H9 (cell line): ENCODE measurements around the gene C16orf78. TPM values are rescaled to one million over a fixed set of nuclear protein-coding genes. Genes with fewer than 3 reads are reported as not detected.
A peak's percentile ranks its signal among the peaks of the same experiment; 100 is the strongest.

Source experiments
- DNase-seq: peaks from one replicate; pipeline ENCODE4 v3.0.0-alpha.2; 2017
- H2AFZ ChIP-seq: one replicate; pipeline ENCODE4 v1.6.1; 2013; ENCODE audit warnings: mild to moderate bottlenecking, low read length, control low read depth, moderate library complexity
- H2AK5ac ChIP-seq: 2 replicates; pipeline ENCODE4 v1.6.1; 2013; ENCODE audit warnings: low read length, control low read depth, mixed read lengths; ENCODE audit not compliant: insufficient read length
- H2BK120ac ChIP-seq: one replicate; pipeline ENCODE4 v1.6.1; 2013; ENCODE audit warnings: low read depth, mild to moderate bottlenecking, low read length, control low read depth, inconsistent platforms; ENCODE audit not compliant: poor library complexity, severe bottlenecking
- H2BK12ac ChIP-seq: 2 replicates; pipeline ENCODE4 v1.6.1; 2013; ENCODE audit warnings: low read length, control low read depth, mixed read lengths, low read depth; ENCODE audit not compliant: insufficient read length
- H2BK15ac ChIP-seq: 2 replicates; pipeline ENCODE4 v1.6.1; 2013; ENCODE audit warnings: low read depth, low read length, control low read depth
- H2BK20ac ChIP-seq: one replicate; pipeline ENCODE4 v1.6.1; 2013; ENCODE audit warnings: low read depth, mild to moderate bottlenecking, low read length, control low read depth, inconsistent platforms; ENCODE audit not compliant: poor library complexity, severe bottlenecking
- H2BK5ac ChIP-seq: 2 replicates; pipeline ENCODE4 v1.6.1; 2013; ENCODE audit warnings: low read length, control low read depth, mixed read lengths; ENCODE audit not compliant: insufficient read length
- H3K14ac ChIP-seq: 2 replicates; pipeline ENCODE4 v1.6.1; 2013; ENCODE audit warnings: low read length, control low read depth; ENCODE audit not compliant: insufficient read depth
- H3K18ac ChIP-seq: 2 replicates; pipeline ENCODE4 v1.6.1; 2013; ENCODE audit warnings: low read depth, mild to moderate bottlenecking, mixed read lengths, low read length, control low read depth; ENCODE audit not compliant: insufficient read length
- H3K23ac ChIP-seq: 2 replicates; pipeline ENCODE4 v1.6.1; 2013; ENCODE audit warnings: low read length, control low read depth, mixed read lengths, low read depth; ENCODE audit not compliant: insufficient read length
- H3K23me2 ChIP-seq: 2 replicates; pipeline ENCODE4 v1.6.1; 2013; ENCODE audit warnings: low read depth, mild to moderate bottlenecking, mixed read lengths, low read length, control low read depth; ENCODE audit not compliant: insufficient read length, poor library complexity, severe bottlenecking
- H3K27ac ChIP-seq: 2 replicates; pipeline ENCODE4 v1.5.1; 2013; ENCODE audit warnings: low read length, control low read depth, mixed read lengths, low read depth; ENCODE audit not compliant: insufficient read length
- H3K27me3 ChIP-seq: 2 replicates; pipeline ENCODE4 v1.6.1; 2013; ENCODE audit warnings: low read length, control low read depth, inconsistent platforms; ENCODE audit not compliant: insufficient read depth
- H3K4ac ChIP-seq: 2 replicates; pipeline ENCODE4 v1.6.1; 2013; ENCODE audit warnings: low read depth, mild to moderate bottlenecking, control low read depth, inconsistent platforms, low read length, moderate library complexity
- H3K4me1 ChIP-seq: 2 replicates; pipeline ENCODE4 v1.6.1; 2013; ENCODE audit warnings: low read length, control low read depth, inconsistent platforms; ENCODE audit not compliant: insufficient read depth
- H3K4me2 ChIP-seq: 2 replicates; pipeline ENCODE4 v1.6.1; 2013; ENCODE audit warnings: low read length, control low read depth, mixed read lengths; ENCODE audit not compliant: insufficient read length, insufficient read depth
- H3K56ac ChIP-seq: 2 replicates; pipeline ENCODE4 v1.6.1; 2013; ENCODE audit warnings: low read depth, mild to moderate bottlenecking, mixed read lengths, low read length, control low read depth; ENCODE audit not compliant: insufficient read length
- H3K79me1 ChIP-seq: 2 replicates; pipeline ENCODE4 v1.6.1; 2013; ENCODE audit warnings: low read depth, mild to moderate bottlenecking, moderate library complexity, low read length, control low read depth, inconsistent platforms; ENCODE audit not compliant: insufficient read depth, poor library complexity, severe bottlenecking
- H3K79me2 ChIP-seq: 2 replicates; pipeline ENCODE4 v1.6.1; 2013; ENCODE audit warnings: low read length, control low read depth, inconsistent platforms; ENCODE audit not compliant: insufficient read depth
- H3K9ac ChIP-seq: 2 replicates; pipeline ENCODE4 v1.6.1; 2013; ENCODE audit warnings: low read length, control low read depth, mixed read lengths; ENCODE audit not compliant: insufficient read length; ENCODE audit errors: extremely low read depth
- H3K9me3 ChIP-seq: one replicate; pipeline ENCODE4 v1.6.1; 2013; ENCODE audit warnings: low read depth, low read length, inconsistent platforms; ENCODE audit not compliant: control insufficient read depth
- H3T11ph ChIP-seq: one replicate; pipeline ENCODE4 v1.6.1; 2013; ENCODE audit warnings: mild to moderate bottlenecking, low read length, control low read depth, inconsistent platforms
- H4K20me1 ChIP-seq: one replicate; pipeline ENCODE4 v1.6.1; 2013; ENCODE audit not compliant: control insufficient read depth, insufficient read length, insufficient read depth
- H4K5ac ChIP-seq: 2 replicates; pipeline ENCODE4 v1.6.1; 2013; ENCODE audit warnings: low read depth, mild to moderate bottlenecking, mixed read lengths, low read length, control low read depth; ENCODE audit not compliant: insufficient read length
- H4K8ac ChIP-seq: replicated peaks from 2 replicates; pipeline ENCODE4 v1.6.1; 2013; ENCODE audit warnings: low read length, control low read depth, mixed read lengths, low read depth; ENCODE audit not compliant: insufficient read length
- H4K91ac ChIP-seq: 2 replicates; pipeline ENCODE4 v1.6.1; 2013; ENCODE audit warnings: low read depth, mild to moderate bottlenecking, moderate library complexity, mixed read lengths, low read length, control low read depth; ENCODE audit not compliant: insufficient read length
- H3K27ac Mint-ChIP-seq, 3 experiments: 2 replicates in 2 of 3; 3 replicates in 1 of 3; pipeline ENCODE4 v1.8.0; 2020 to 2021; ENCODE audit warnings: mixed read lengths in 3 of 3, mild to moderate bottlenecking in 1 of 3, moderate library complexity in 1 of 3
- H3K27me3 Mint-ChIP-seq: 2 replicates; pipeline ENCODE4 v1.8.0; 2021; ENCODE audit warnings: low read depth, mild to moderate bottlenecking, moderate library complexity, mixed read lengths
- H3K36me3 Mint-ChIP-seq, 3 experiments: 2 replicates in 2 of 3; 3 replicates in 1 of 3; pipeline ENCODE4 v1.8.0; 2020 to 2021; ENCODE audit warnings: low read depth in 3 of 3, mixed read lengths in 3 of 3; ENCODE audit not compliant: insufficient read depth in 1 of 3
- H3K4me1 Mint-ChIP-seq, 2 experiments: 2 replicates each; pipeline ENCODE4 v1.8.0; 2020; ENCODE audit warnings: mixed read lengths in 2 of 2
- H3K4me3 Mint-ChIP-seq, 2 experiments: 2 replicates in 1 of 2; 3 replicates in 1 of 2; pipeline ENCODE4 v1.8.0; 2020 to 2021; ENCODE audit warnings: mild to moderate bottlenecking in 2 of 2, mixed read lengths in 2 of 2, moderate library complexity in 1 of 2
- H3K9me3 Mint-ChIP-seq, 2 experiments: 2 replicates in 1 of 2; 3 replicates in 1 of 2; pipeline ENCODE4 v1.8.0; 2020; ENCODE audit warnings: mild to moderate bottlenecking in 2 of 2, mixed read lengths in 2 of 2, moderate library complexity in 1 of 2
- WGBS: extraction: QIAGEN DNeasy Blood & Tissue Kit; methylation state at CpG from one replicate; pipeline ENCODE4 v1.1.7; 2013; ENCODE audit warnings: missing lambda C conversion rate, low lambda C conversion rate, mixed read lengths; ENCODE audit not compliant: insufficient read length; ENCODE audit errors: extremely low coverage; 5-methylcytosine and 5-hydroxymethylcytosine counted together
- total RNA-seq: library from RNA; stranded (reverse); gene quantifications from 2 replicates; pipeline ENCODE4 v1.2.1, GENCODE V29; 2021
- TF ChIP-seq, protein P1 (sequence below): fragments of 200-600 bp; sonication (generic); conservative IDR thresholded peaks from 3 replicates; pipeline ENCODE4 v1.8.0; 2021; ENCODE audit warnings: antibody characterized with exemption, mild to moderate bottlenecking

Gene C16orf78
- total RNA-seq, 1 experiment from 2014 or later: not detected

DNA sequence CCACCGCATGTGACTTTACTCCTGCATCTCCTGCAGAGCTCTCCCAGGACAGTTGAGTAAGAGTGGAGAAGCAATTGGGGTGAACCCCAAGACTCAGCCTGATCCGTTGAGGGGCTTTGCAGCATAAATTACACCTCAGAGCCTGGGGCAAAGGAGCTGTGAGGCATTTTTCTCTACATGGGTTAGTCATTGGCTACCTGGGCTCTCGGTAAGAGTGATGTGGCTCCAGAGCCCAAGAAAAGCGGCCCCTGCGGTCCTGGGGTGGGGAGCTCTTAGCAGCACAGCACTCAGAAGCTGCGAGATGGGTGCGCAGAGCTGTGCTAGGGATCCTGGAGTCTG lies 40.4 kb upstream of the C16orf78 start:
- Histone ChIP-seq H3K9ac (no peak overlapping the region), H3K23me2 (no peaks in the 10 kb centered on the region), H3K14ac (peak overlapping the region; percentile 25; the same call in 1 of the 2 replicates), H4K5ac (no peak overlapping the region), H2BK15ac (no peak overlapping the region), H3K4me2 (no peak overlapping the region), H3K27ac (no peak overlapping the region), H4K20me1 (no peaks in the 10 kb centered on the region), H3K4me1 (0 out of 2 replicates have a peak, but pooled peaks cover 4% of the 10 kb centered on the region), H3K18ac (no peak overlapping the region), H3K4ac (no peak overlapping the region), H3K79me2 (no peaks in the 10 kb centered on the region), H3K79me1 (no peaks in the 10 kb centered on the region), H2BK12ac (no peak overlapping the region), H3K23ac (no peak overlapping the region), H2AFZ (no peak overlapping the region), H3K56ac (no peak overlapping the region), H4K91ac (no peak overlapping the region), H3K27me3 (no peaks in the 10 kb centered on the region), H2BK20ac (no peak overlapping the region), H3T11ph (no peak overlapping the region), H4K8ac (no peak overlapping the region), H2AK5ac (no peak overlapping the region), H3K9me3 (no peaks in the 10 kb centered on the region), H2BK120ac (no peak overlapping the region), H2BK5ac (no peak overlapping the region)
- H3K27me3 Mint-ChIP-seq: peaks cover 5% of the 10 kb centered on the region
- H3K4me1 Mint-ChIP-seq: peaks cover 26 to 33% of the 10 kb centered on the region in 2 experiments
- TF ChIP-seq, protein P1, sequence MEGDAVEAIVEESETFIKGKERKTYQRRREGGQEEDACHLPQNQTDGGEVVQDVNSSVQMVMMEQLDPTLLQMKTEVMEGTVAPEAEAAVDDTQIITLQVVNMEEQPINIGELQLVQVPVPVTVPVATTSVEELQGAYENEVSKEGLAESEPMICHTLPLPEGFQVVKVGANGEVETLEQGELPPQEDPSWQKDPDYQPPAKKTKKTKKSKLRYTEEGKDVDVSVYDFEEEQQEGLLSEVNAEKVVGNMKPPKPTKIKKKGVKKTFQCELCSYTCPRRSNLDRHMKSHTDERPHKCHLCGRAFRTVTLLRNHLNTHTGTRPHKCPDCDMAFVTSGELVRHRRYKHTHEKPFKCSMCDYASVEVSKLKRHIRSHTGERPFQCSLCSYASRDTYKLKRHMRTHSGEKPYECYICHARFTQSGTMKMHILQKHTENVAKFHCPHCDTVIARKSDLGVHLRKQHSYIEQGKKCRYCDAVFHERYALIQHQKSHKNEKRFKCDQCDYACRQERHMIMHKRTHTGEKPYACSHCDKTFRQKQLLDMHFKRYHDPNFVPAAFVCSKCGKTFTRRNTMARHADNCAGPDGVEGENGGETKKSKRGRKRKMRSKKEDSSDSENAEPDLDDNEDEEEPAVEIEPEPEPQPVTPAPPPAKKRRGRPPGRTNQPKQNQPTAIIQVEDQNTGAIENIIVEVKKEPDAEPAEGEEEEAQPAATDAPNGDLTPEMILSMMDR: no peak
- H3K36me3 Mint-ChIP-seq: no peaks in the 10 kb centered on the region
- WGBS: no CpG with 5 or more reads among the region's 7 CpGs
- H3K9me3 Mint-ChIP-seq: no peaks in the 10 kb centered on the region
- DNase-seq: no peak
- no peak overlapping the region for H3K4me3 Mint-ChIP-seq
- H3K27ac Mint-ChIP-seq: peak overlapping the region in 1 of 3 experiments; percentile 64; a peak in 2 of 7 replicates
